GM12892 (cell line): ENCODE measurements around the gene C8B.

Experiments
- DNase-seq: peaks from one replicate; pipeline ENCODE4 v3.0.0; 2011; ENCODE audit not compliant: insufficient read length
- FAIRE-seq: peaks from 2 replicates; lab custom pipeline; 2011; peaks lifted over from hg19 to GRCh38; lab: Jason Lieb, UNC
- POLR2A ChIP-seq: IDR thresholded peaks from 2 replicates; pipeline ENCODE4 v1.6.1; 2011; ENCODE audit warnings: low read depth, low read length, control low read depth
- POLR2AphosphoS5 ChIP-seq: IDR thresholded peaks from 2 replicates; pipeline ENCODE4 v1.6.1; 2011; ENCODE audit warnings: low read depth, low read length, control low read depth
- TAF1 ChIP-seq: IDR thresholded peaks from 2 replicates; pipeline ENCODE4 v1.6.1; 2011; ENCODE audit warnings: low read depth, mild to moderate bottlenecking, control low read depth, low read length, borderline replicate concordance

C8B gene

GRCh38 chr1:56894014-56894413 lies 71.8 kb downstream of the C8B start:
- DNase-seq (no peak), FAIRE-seq (no peak)
- TF ChIP-seq POLR2A (no peak), TAF1 (no peak), POLR2AphosphoS5 (no peak)

DNA sequence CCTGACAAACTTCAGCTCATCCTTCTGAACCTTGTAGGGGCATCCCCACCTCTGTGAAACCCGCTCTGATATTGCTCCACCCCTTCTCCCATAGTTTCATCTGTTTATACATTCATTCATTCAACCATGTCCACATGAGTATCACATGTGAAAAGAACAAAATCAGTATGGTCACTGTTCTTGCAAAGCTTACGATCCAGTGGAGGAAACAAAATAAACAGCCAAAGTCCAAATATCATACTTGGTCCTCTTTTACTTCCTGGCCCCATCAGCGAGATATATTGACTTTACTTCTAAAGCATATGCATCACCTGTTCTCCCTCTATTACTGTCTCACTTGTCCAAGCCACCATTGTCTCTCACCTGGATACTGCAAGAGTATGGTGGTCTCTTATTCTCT lies 75.6 kb downstream of the C8B start:
- FAIRE-seq = no peak

GRCh38 chr1:56881417-56881816 lies 84.4 kb downstream of the C8B start:
- no peak for DNase-seq
- TF ChIP-seq POLR2A = no peak
- no peak for TF ChIP-seq POLR2AphosphoS5
- no peak for TF ChIP-seq TAF1
- FAIRE-seq = no peak

More for the DNA sequence above, 75.6 kb downstream of the C8B start:
- TF ChIP-seq POLR2A (no peak), POLR2AphosphoS5 (no peak), TAF1 (no peak)
- DNase-seq = no peak

- FAIRE-seq = no peak
- TF ChIP-seq TAF1 = no peak
- TF ChIP-seq POLR2AphosphoS5 = no peak
- TF ChIP-seq POLR2A = no peak
- no peak for DNase-seq
Observed at GRCh38 chr1:56880774-56881173, 85.0 kb downstream of the C8B start.
